ENCODE data around the gene SDCBP2. TPM values are rescaled to one million over a fixed set of nuclear protein-coding genes. Genes with fewer than 3 reads are reported as not detected.

The SDCBP2 gene
- total and polyA plus RNA-seq, 2 of the 13 experiments (the other 11 are each of a cell fraction or from before 2014, with no cell fraction given) = 1.2 to 2.4 TPM

- TF ChIP-seq ZNF34 (CRISPR knock-in tag; IDR thresholded peaks at IDR 0.05; ENCODE audit: borderline replicate concordance) (no peak), BRD4 (CRISPR knock-in tag; IDR thresholded peaks at IDR 0.05) (no peak), ZSCAN22 (CRISPR knock-in tag; IDR thresholded peaks at IDR 0.05) (no peak), USF2 (IDR thresholded peaks at IDR 0.05; ENCODE audit: low read depth, low read length) (no peak), USF2 (CRISPR knock-in tag; IDR thresholded peaks at IDR 0.05; ENCODE audit: borderline replicate concordance) (no peak), PAXIP1 (CRISPR knock-in tag; conservative IDR thresholded peaks at IDR 0.05) (no peak)
Observed at GRCh38 chr20:1291191-1291741, 37.7 kb downstream of the SDCBP2 start (continued).
